GM19372 (cell line): ENCODE results near the gene TAP1.
"Not testable (repeated sequence)": the region's sequence is repeated elsewhere in the genome, so short reads cannot be mapped to it uniquely, and the experiment has no call there.

ENCODE experiments used
- ATAC-seq: cut with Tn5 transposase; IDR thresholded peaks from one replicate; pipeline ENCODE4 v1.9.1; 2021; ENCODE audit warnings: mild to moderate bottlenecking, low read depth, moderate library complexity; ENCODE audit not compliant: unreplicated experiment

TAP1 gene, protein sequence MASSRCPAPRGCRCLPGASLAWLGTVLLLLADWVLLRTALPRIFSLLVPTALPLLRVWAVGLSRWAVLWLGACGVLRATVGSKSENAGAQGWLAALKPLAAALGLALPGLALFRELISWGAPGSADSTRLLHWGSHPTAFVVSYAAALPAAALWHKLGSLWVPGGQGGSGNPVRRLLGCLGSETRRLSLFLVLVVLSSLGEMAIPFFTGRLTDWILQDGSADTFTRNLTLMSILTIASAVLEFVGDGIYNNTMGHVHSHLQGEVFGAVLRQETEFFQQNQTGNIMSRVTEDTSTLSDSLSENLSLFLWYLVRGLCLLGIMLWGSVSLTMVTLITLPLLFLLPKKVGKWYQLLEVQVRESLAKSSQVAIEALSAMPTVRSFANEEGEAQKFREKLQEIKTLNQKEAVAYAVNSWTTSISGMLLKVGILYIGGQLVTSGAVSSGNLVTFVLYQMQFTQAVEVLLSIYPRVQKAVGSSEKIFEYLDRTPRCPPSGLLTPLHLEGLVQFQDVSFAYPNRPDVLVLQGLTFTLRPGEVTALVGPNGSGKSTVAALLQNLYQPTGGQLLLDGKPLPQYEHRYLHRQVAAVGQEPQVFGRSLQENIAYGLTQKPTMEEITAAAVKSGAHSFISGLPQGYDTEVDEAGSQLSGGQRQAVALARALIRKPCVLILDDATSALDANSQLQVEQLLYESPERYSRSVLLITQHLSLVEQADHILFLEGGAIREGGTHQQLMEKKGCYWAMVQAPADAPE

DNA sequence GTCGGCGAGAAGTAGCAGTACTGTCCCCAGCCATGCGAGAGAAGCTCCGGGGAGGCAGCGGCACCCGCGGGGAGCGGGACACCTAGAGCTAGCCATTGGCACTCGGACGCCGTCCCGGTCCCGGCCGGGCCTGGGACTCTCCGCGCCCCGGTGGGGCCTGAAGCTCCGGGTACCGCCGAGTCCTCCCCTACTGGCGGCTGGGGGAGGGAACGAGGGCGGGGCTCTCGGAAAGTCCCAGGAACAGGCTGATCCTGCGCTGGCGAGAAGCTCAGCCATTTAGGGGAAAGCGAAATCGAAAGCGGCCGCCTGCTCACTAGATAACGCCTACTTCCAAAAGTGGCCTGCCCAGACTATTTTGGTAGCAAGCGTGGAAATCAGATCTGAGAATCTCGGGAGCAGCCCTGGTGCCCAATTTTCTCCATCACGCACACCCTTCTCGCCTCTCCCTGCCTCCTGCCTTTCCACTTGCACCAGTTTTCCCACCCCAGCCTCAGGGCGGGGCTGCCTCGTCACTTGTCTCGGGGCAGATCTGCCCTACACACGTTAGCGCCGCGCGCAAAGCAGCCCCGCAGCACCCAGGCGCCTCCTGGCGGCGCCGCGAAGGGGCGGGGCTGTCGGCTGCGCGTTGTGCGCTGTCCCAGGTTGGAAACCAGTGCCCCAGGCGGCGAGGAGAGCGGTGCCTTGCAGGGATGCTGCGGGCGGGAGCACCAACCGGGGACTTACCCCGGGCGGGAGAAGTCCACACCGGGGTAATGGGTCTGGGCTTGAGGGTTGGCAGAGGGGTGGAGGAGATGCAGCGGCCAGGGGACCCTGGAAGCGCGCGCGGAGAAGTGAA lies at the start of gene TAP1, which contains the start of gene PSMB9:
Gene TAP1 (minus strand): TSS at position 164 of the 835 bp plus-strand sequence. CDS start 68 bp downstream, at position 96.
Gene PSMB9 (plus strand): TSS at position 652 of the 835 bp plus-strand sequence. CDS start 38 bp downstream, at position 690.
- peak; percentile 84 for ATAC-seq

GRCh38 chr6:32895006-32895345 lies 41.5 kb upstream of the TAP1 start:
- ATAC-seq: no peak

GRCh38 chr6:32894085-32895005 lies 40.8 kb upstream of the TAP1 start:
- peak; percentile 96 for ATAC-seq

DNA sequence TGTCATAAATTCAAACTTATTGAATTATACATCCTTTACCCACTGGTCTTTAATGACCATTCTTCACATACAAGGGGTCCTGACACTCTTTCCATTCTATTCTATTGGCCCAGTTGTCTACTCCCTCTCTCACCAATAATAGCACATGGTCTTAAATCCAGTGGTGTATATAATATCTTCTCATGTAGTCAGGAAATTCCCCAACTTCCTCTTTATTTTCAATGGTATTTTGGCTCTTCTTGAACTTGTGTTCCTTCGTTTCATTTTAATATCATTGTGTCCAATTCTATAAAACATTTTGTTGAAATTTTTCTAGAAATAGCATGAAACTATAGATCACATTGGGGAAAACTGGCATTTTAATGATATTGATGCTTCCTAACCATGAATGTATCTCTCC lies 37.3 kb upstream of the TAP1 start:
- no peak for ATAC-seq

DNA sequence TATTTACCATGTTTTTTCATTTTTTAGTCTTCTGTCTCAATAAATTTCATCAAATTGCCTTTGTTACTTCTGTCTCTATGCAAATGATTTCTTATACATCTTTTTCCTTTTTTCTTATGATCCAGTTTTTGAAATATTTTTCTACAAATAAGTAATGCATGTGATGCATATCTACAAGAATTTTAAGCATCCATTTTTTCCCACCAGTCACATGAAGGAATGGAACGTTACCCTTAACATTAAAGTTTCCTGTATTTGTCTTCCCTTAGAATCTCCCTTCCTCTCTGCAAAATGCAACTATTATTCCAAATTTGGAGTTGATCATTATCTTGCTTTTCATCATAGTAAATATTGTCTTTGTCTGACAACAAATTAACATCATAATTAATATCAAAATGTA lies 36.0 kb upstream of the TAP1 start:
- ATAC-seq: no peak

- no peak for ATAC-seq
Observed at GRCh38 chr6:32888576-32888975, 35.1 kb upstream of the TAP1 start.

- ATAC-seq: no peak
Observed at GRCh38 chr6:32887616-32888015, 34.1 kb upstream of the TAP1 start.

- ATAC-seq: no peak
Observed at GRCh38 chr6:32886681-32887383, 33.3 kb upstream of the TAP1 start.

- no peak for ATAC-seq
Observed at GRCh38 chr6:32885698-32886286, 32.3 kb upstream of the TAP1 start.

GRCh38 chr6:32883789-32884188 lies 30.3 kb upstream of the TAP1 start:
- ATAC-seq: no peak

GRCh38 chr6:32882879-32883250 lies 29.4 kb upstream of the TAP1 start:
- no peak for ATAC-seq

DNA sequence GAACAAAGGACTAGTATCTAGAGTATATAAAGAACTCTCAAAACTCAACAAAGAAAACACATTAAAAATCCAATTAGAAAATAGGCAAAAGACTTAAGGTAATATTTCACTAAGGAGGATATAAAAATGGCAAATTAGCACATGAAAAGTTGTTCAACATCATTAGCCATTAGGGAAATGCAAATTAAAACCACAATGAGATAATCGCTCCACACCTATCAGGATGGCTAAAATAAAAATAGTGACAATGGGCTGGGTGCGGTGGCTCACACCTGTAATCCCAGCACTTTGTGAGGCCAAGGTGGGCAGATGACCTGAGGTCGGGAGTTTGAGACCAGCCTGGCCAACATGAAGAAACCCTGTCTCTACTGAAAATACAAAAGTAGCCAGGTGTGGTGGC lies 27.5 kb upstream of the TAP1 start:
- not testable (repeated sequence) for ATAC-seq

- no peak for ATAC-seq
Observed at GRCh38 chr6:32879691-32880090, 26.2 kb upstream of the TAP1 start.

DNA sequence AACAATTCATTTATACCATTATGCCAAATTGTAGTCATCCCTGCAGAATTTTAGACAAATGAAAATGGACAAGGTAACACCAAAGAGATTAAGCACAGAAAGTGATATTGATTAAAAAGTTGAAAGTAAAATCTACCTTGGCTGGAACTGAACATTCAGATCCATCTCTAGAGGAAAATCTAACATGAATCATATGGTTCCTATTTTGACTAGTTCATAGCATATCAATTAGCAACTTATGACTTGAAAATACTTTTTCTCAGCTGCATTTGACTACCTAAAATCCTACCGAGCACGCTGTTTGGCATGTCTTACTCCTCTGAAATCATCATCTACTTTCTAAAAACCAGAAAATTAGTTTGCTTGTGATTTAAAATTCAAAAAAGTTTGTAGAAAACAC lies 23.1 kb upstream of the TAP1 start:
- no peak for ATAC-seq

- ATAC-seq: not testable (repeated sequence)
Observed at GRCh38 chr6:32873947-32874346, 20.4 kb upstream of the TAP1 start.

DNA sequence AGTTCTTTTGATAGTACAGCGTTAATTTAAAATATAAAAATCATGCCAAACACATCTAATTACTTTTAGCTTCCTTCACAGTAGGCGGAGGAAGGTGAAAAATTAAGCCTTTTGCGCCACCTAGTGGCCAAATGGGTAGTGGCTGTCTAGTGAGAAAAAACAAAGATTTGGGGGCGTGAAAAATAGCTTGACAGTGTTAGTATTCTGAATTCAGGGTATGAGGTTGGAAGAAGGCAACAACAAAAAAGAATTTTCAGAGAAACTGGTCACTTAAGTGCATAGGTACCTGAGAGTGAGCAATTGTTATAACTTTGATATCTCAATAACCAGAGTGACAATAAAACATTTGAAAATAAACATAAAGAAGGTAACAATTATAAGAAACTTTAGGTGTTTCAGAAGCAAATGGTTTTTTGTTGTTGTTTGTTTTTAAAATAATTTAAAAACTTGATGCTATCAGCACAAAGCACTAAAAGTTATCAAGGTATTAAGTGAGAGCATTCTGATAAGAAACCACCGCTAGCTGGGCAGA lies 14.8 kb upstream of the TAP1 start:
- ATAC-seq: no peak

DNA sequence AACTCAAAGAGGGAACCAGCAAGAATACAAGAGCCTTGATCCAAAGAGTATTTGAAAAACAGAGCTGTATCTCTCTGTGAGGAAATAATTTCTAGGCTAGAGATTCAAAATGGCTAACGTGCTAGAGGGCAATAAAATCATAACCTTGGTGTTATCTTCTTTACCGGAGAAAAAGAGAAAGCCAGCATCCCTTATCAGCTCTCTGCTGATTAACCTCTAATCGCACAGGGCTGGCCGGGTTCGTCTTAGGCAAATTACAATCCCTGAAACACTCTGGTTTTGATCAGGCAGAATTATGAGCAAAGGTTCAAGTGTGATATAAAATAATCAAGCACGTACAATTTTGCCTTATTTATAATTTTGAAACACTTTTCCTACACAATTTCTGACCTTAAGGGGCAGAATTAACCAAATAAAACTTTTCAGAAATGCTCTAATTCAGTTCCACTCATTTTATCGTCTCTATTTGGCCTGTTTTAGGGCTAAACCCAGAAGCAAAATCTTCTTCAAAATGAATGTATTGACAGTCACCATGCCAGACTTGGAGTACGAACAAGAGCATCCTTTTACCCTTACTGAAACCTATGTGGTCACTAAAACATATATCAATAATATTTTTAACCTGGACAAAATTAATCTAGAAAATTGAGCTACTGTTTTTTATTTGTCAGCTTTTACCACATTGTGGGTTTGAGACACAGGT lies 14.2 kb upstream of the TAP1 start:
- ATAC-seq: no peak

DNA sequence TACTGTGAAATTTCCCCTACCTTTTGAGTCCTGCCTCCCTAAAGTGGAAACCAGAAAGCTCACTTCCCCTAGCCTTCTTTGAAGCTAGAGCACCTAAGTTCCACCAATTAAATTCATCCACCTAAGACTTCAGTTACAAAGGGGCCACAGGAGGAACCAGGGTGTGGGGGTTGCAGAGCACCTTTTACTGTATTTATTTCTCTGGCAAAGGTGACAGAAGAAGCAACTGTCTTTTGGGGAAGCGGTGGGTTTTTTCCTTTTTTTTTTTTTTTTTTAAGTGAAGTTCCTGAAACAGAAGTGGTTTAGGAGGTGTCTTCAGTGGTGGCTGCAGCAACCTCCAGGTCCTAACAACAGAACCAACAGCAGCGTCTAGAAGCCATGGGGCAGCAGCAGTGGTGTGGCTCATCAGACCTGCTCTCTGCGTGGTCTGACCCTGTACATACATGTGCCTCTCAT lies 13.5 kb upstream of the TAP1 start:
- no peak for ATAC-seq
